Left lung (tissue), 10 donors: ENCODE measurements around the gene DCAF17. TPM values are rescaled to one million over a fixed set of nuclear protein-coding genes. Genes with fewer than 3 reads are reported as not detected.
"Not testable (repeated sequence)": the region's sequence is repeated elsewhere in the genome, so short reads cannot be mapped to it uniquely, and the experiment has no call there.

Source experiments
- ATAC-seq: fragments of 200-7000 bp; cut with Tn5 transposase; one replicate; pipeline ENCODE4 v1.9.1; 2020; ENCODE audit warnings: moderate library complexity
- DNase-seq, 4 donors: peaks; one replicate each; pipeline ENCODE4 v3.0.0-alpha.2; 2013 to 2020
- H3K27ac ChIP-seq, 2 donors: fragments of 200-600 bp; sonication (generic) in 1 of 2; one replicate each; pipeline versions ENCODE4 v1.5.0 to v1.8.0; 2020 to 2021
- H3K27me3 ChIP-seq, 2 donors: fragments of 200-600 bp; sonication (generic) in 1 of 2; one replicate each; pipeline versions ENCODE4 v1.5.0 to v1.8.0; 2020 to 2021
- H3K36me3 ChIP-seq, 2 donors: fragments of 200-600 bp; sonication (generic) in 1 of 2; one replicate each; pipeline versions ENCODE4 v1.5.0 to v1.8.0; 2020 to 2021
- H3K4me1 ChIP-seq, 2 donors: fragments of 200-600 bp; one replicate each; pipeline ENCODE4 v1.8.0; 2021
- H3K4me3 ChIP-seq, 2 donors: fragments of 200-600 bp; sonication (generic) in 1 of 2; one replicate each; pipeline versions ENCODE4 v1.5.0 to v1.8.0; 2020 to 2021; ENCODE audit warnings: mild to moderate bottlenecking in 1 of 2
- H3K9me3 ChIP-seq, 2 donors: fragments of 200-600 bp; sonication (generic) in 1 of 2; one replicate each; pipeline versions ENCODE4 v1.5.0 to v1.8.0; 2020 to 2021
- intact Hi-C, 2 donors: fragments of 100-400 bp; cut with DNase I; formaldehyde crosslinking; loops; one replicate each; pipeline versions ENCODE4 v1.11.2 to v1.14.2; 2022
- polyA plus RNA-seq, 6 donors: library from polyadenylated mRNA; unstranded; fragments of 120-200 nt; gene quantifications; one replicate each; pipeline ENCODE4 v1.2.1, GENCODE V29; 2013; ENCODE audit not compliant: insufficient read length in 6 of 6
- total RNA-seq, 2 donors: library from RNA; stranded (reverse); fragmentation: NEBNext Ultra II Directional; extraction: Animal tissue kit (Norgen Biotek cat#: 25700); gene quantifications; one replicate each; pipeline ENCODE4 v1.2.1, GENCODE V29; 2021
- TF ChIP-seq, protein P1 (sequence below), 2 donors: fragments of 200-600 bp; sonication (generic) in 1 of 2; IDR thresholded peaks; one replicate each; pipeline versions ENCODE4 v1.5.0 to v1.8.0; 2021; ENCODE audit warnings: antibody characterized with exemption in 2 of 2
- donor health status: DM: no; HTN: yes; CAD: no.
- donor health status: DM: no; HTN: no; CAD: no.

Gene DCAF17
- total and polyA plus RNA-seq, 8 donors: 14.2 to 36.7 (median 28.3) TPM

DNA sequence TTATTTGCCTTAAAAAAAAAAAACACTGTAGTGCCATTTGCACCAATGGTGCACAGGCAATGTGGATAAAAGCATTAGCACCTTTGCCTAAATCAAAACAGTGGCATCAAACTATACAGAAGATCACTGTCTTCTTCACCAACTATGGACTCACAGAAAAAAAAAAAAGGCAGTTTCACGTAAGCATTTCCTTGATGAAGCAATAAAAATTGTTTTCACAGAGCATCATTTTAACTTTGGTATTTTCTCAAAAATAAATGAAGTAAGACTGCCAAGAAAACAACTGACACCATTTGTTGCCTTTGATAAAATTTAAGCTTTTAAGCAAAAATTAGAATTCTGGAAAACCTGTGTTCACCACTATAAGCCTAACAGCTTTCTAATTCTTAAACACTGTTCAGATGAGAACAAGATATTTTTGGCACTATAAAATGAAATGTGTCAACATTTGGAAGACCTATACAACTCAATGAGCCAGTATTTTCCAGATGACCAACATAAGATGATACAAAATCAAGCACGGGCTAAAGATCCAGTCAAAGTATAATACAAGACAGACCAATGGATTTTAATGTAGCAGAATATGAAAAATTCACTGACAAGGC, 21.4 kb upstream of the DCAF17 start:
- H3K27ac ChIP-seq: no peak overlapping the region
- intact Hi-C loops: no loop called here
- no peak for ATAC-seq
- no peaks in the 10 kb centered on the region for H3K36me3 ChIP-seq
- no peaks in the 10 kb centered on the region for H3K9me3 ChIP-seq
- H3K27me3 ChIP-seq: no peaks in the 10 kb centered on the region
- H3K4me3 ChIP-seq: no peak overlapping the region
- DNase-seq: no peak
- TF ChIP-seq, protein P1, sequence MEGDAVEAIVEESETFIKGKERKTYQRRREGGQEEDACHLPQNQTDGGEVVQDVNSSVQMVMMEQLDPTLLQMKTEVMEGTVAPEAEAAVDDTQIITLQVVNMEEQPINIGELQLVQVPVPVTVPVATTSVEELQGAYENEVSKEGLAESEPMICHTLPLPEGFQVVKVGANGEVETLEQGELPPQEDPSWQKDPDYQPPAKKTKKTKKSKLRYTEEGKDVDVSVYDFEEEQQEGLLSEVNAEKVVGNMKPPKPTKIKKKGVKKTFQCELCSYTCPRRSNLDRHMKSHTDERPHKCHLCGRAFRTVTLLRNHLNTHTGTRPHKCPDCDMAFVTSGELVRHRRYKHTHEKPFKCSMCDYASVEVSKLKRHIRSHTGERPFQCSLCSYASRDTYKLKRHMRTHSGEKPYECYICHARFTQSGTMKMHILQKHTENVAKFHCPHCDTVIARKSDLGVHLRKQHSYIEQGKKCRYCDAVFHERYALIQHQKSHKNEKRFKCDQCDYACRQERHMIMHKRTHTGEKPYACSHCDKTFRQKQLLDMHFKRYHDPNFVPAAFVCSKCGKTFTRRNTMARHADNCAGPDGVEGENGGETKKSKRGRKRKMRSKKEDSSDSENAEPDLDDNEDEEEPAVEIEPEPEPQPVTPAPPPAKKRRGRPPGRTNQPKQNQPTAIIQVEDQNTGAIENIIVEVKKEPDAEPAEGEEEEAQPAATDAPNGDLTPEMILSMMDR (IDR thresholded peaks at IDR 0.05): no peak
- no peaks in the 10 kb centered on the region for H3K4me1 ChIP-seq

DNA sequence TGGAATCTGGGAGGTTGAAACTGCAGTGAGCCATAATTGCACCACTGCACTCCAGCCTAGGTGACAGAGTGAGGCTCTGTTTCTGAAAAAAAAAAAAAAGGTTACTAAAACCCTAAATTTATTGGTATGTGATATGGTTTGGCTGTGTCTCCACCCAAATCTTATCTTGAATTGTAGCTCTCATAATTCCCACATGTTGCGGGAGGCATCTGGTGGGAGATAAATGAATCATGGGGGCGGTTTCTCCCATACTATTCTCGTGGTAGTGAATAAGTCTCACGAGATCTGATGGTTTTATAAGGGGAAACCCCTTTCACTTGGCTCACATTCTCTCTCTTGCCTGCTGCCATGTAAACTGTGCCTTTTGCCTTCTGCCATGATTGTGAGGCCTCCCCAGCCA, 19.4 kb upstream of the DCAF17 start:
- not testable (repeated sequence) for ATAC-seq, H3K9me3 ChIP-seq, H3K4me3 ChIP-seq, H3K36me3 ChIP-seq, H3K4me1 ChIP-seq, DNase-seq, H3K27me3 ChIP-seq, H3K27ac ChIP-seq
- intact Hi-C loops: loop anchor here in 1 of 2 donors (5.0 kb wide), 1 partner anchor 442 kb away; no protein-coding TSS in a partner anchor

DNA sequence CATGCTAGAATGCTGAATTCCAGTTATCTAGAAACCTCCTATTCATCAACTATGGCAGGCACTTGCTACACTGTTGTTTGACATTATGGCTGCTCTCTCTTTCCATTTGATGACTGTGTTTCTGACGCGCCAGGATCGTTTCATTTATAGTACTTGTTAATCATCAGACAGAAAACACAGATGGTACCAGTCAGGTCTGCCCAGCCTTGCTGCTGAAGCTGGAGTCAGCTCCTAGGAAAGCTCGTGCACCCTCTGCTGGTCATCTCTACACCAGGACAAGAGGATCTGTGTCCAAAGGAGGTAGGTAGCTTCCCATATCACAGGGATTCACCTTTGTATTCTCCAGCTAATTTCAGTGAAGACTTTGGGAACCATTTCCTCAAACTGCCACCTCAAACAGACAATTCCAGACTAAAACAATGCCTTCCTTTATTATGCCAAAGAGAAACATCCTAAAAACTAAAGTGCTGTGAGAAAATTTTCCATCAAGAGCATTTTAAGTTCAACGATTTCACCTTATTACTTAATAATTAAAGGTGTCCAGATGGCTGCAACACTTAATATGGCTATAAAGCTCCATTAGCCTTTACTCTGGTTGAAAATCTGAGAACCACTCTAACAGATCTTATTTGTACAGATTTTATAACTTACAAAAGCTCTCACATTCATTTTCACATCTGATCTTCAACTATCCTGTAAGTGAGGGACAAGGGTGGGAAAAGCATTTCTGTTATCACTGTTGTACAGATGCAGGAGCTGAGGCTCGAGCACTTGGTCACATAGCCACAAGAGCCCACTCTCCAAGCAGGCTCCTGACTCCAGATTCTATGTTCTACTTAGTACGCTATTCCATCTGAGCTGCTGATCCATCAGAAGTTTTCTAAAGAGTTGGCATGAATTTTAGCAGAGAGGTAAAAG, 17.8 kb upstream of the DCAF17 start:
- Histone ChIP-seq H3K36me3 (no peaks in the 10 kb centered on the region), H3K27ac (no peak overlapping the region), H3K4me1 (no peaks in the 10 kb centered on the region), H3K27me3 (no peaks in the 10 kb centered on the region), H3K9me3 (no peaks in the 10 kb centered on the region), H3K4me3 (no peak overlapping the region)
- intact Hi-C loops: loop anchor here in 1 of 2 donors (5.0 kb wide), 1 partner anchor 444 kb away; no protein-coding TSS in a partner anchor
- peak; percentile 100 for ATAC-seq
- DNase-seq: peak; percentile 62 to 90 (median 80)
- TF ChIP-seq, protein P1 (IDR thresholded peaks at IDR 0.05): peak; percentile 75 to 76

DNA sequence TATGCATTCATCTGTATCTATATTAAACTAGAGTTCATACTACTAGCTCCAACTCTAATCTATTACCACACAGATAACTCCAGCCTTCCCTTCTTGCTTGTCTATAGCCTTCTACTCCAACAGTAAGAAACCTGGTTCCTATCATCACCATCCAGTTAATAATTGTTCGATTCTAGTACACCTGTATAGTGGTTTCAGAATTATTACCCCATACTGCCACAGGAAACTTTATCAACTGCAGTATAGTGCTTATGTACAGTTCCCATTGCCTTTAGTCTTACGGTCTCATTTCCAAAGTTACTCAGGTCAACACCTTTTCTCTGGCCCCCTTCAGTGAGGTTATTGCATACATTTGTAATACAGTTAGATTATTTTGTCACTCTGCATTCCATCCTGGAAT, 14.7 kb upstream of the DCAF17 start:
- peaks cover 0 to 13% of the 10 kb centered on the region in 2 donors for H3K9me3 ChIP-seq
- no peaks in the 10 kb centered on the region for H3K27me3 ChIP-seq
- no peak overlapping the region for H3K27ac ChIP-seq
- ATAC-seq (no peak), DNase-seq (no peak)
- H3K36me3 ChIP-seq: no peaks in the 10 kb centered on the region
- TF ChIP-seq, protein P1 (IDR thresholded peaks at IDR 0.05): no peak
- intact Hi-C loops: loop anchor here in 1 of 2 donors (5.0 kb wide), 1 partner anchor 447 kb away; no protein-coding TSS in a partner anchor
- no peak overlapping the region for H3K4me3 ChIP-seq
- H3K4me1 ChIP-seq: no peaks in the 10 kb centered on the region

DNA sequence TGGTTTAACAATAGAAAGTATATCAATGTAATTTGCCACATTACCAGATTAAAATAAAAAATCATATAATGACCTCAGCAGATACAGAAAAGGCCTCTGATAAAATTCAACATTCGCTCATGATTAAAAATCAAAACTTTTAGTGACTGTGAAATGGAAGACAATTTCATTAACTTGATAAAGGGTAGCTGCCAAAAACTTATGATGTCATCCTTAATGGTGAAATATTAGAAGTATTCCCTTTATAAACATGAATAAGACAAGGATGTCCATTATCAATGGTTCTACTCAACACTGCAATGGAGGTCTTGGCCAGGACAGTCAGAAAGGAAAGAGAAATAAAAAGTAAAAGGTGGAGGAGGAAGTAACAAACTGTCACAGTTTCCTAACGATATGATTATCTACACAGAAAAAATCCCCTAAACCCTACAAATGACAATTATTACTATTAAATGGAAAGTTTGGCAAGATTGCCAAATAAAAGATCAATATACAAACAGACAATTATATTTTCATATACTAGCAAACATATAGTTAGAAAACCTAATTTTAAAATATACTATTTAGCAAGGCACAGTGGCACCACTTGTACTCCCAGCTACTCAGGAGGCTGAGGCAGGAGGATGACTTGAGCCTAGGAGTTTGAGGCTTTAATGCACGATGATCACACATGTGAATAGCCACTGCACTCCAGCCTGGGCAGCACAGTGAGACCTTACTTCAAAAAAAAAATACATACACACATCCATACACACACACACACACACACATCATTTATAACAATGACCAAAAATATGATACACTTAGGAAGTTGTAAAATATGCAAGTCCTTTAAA, 13.1 kb upstream of the DCAF17 start:
- no peaks in the 10 kb centered on the region for H3K36me3 ChIP-seq
- H3K9me3 ChIP-seq: peaks cover 0 to 23% of the 10 kb centered on the region in 2 donors
- ATAC-seq (no peak), DNase-seq (no peak)
- H3K4me3 ChIP-seq: no peak overlapping the region
- TF ChIP-seq, protein P1 (IDR thresholded peaks at IDR 0.05): no peak
- H3K27me3 ChIP-seq: no peaks in the 10 kb centered on the region
- intact Hi-C loops: no loop called here
- H3K27ac ChIP-seq: no peak overlapping the region
- H3K4me1 ChIP-seq: no peaks in the 10 kb centered on the region

DNA sequence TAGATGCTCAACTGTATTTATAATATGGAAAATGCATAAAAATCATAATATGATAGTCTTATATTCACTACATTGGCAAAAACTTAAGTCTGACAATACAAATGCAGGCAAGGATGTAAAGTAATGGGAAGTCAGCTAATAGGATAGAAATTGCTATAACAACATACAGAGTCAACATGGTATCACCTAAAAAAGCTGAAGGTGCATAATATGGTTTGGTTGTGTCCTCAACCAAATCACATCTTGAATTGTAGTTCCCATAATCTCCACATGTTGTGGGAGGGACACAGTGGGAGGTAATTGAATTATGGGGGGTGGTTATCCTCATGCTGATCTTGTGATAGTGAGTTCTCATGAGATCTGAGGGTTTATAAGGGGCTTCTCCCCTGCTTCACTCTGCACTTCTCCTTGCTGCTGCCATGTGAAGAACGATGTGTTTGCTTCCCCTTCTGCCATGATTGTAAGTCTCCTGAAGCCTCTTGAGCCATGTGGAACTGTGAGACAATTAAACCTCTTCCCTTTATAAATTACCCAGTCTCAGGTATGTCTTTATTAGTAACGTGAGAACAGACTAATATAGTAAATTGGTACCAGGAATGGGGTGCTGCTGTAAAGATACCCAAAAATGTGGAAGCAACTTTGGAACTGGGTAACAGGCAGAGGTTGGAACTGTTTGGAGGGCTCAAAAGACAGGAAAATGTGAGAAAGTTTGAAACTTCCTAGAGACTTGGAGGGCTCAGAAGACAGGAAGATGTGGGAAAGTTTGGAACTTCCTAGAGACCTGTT, 11.1 kb upstream of the DCAF17 start:
- H3K4me1 ChIP-seq, intact Hi-C loops, H3K4me3 ChIP-seq, ATAC-seq, H3K27ac ChIP-seq, H3K36me3 ChIP-seq, H3K27me3 ChIP-seq, DNase-seq: not testable (repeated sequence)
- peaks cover 0 to 23% of the 10 kb centered on the region in 2 donors for H3K9me3 ChIP-seq
